H9 (cell line): ENCODE results near the gene SMIM28. TPM values are rescaled to one million over a fixed set of nuclear protein-coding genes. Genes with fewer than 3 reads are reported as not detected.

Source experiments
- DNase-seq: peaks from one replicate; pipeline ENCODE4 v3.0.0-alpha.2; 2017
- H2AFZ ChIP-seq: one replicate; pipeline ENCODE4 v1.6.1; 2013; ENCODE audit warnings: mild to moderate bottlenecking, low read length, control low read depth, moderate library complexity
- H2AK5ac ChIP-seq: 2 replicates; pipeline ENCODE4 v1.6.1; 2013; ENCODE audit warnings: low read length, control low read depth, mixed read lengths; ENCODE audit not compliant: insufficient read length
- H2BK120ac ChIP-seq: one replicate; pipeline ENCODE4 v1.6.1; 2013; ENCODE audit warnings: low read depth, mild to moderate bottlenecking, low read length, control low read depth, inconsistent platforms; ENCODE audit not compliant: poor library complexity, severe bottlenecking
- H2BK12ac ChIP-seq: 2 replicates; pipeline ENCODE4 v1.6.1; 2013; ENCODE audit warnings: low read length, control low read depth, mixed read lengths, low read depth; ENCODE audit not compliant: insufficient read length
- H2BK15ac ChIP-seq: 2 replicates; pipeline ENCODE4 v1.6.1; 2013; ENCODE audit warnings: low read depth, low read length, control low read depth
- H2BK20ac ChIP-seq: one replicate; pipeline ENCODE4 v1.6.1; 2013; ENCODE audit warnings: low read depth, mild to moderate bottlenecking, low read length, control low read depth, inconsistent platforms; ENCODE audit not compliant: poor library complexity, severe bottlenecking
- H2BK5ac ChIP-seq: 2 replicates; pipeline ENCODE4 v1.6.1; 2013; ENCODE audit warnings: low read length, control low read depth, mixed read lengths; ENCODE audit not compliant: insufficient read length
- H3K14ac ChIP-seq: 2 replicates; pipeline ENCODE4 v1.6.1; 2013; ENCODE audit warnings: low read length, control low read depth; ENCODE audit not compliant: insufficient read depth
- H3K18ac ChIP-seq: 2 replicates; pipeline ENCODE4 v1.6.1; 2013; ENCODE audit warnings: low read depth, mild to moderate bottlenecking, mixed read lengths, low read length, control low read depth; ENCODE audit not compliant: insufficient read length
- H3K23ac ChIP-seq: 2 replicates; pipeline ENCODE4 v1.6.1; 2013; ENCODE audit warnings: low read length, control low read depth, mixed read lengths, low read depth; ENCODE audit not compliant: insufficient read length
- H3K23me2 ChIP-seq: 2 replicates; pipeline ENCODE4 v1.6.1; 2013; ENCODE audit warnings: low read depth, mild to moderate bottlenecking, mixed read lengths, low read length, control low read depth; ENCODE audit not compliant: insufficient read length, poor library complexity, severe bottlenecking
- H3K27ac ChIP-seq: 2 replicates; pipeline ENCODE4 v1.5.1; 2013; ENCODE audit warnings: low read length, control low read depth, mixed read lengths, low read depth; ENCODE audit not compliant: insufficient read length
- H3K27me3 ChIP-seq: 2 replicates; pipeline ENCODE4 v1.6.1; 2013; ENCODE audit warnings: low read length, control low read depth, inconsistent platforms; ENCODE audit not compliant: insufficient read depth
- H3K4ac ChIP-seq: 2 replicates; pipeline ENCODE4 v1.6.1; 2013; ENCODE audit warnings: low read depth, mild to moderate bottlenecking, control low read depth, inconsistent platforms, low read length, moderate library complexity
- H3K4me1 ChIP-seq: 2 replicates; pipeline ENCODE4 v1.6.1; 2013; ENCODE audit warnings: low read length, control low read depth, inconsistent platforms; ENCODE audit not compliant: insufficient read depth
- H3K4me2 ChIP-seq: 2 replicates; pipeline ENCODE4 v1.6.1; 2013; ENCODE audit warnings: low read length, control low read depth, mixed read lengths; ENCODE audit not compliant: insufficient read length, insufficient read depth
- H3K56ac ChIP-seq: 2 replicates; pipeline ENCODE4 v1.6.1; 2013; ENCODE audit warnings: low read depth, mild to moderate bottlenecking, mixed read lengths, low read length, control low read depth; ENCODE audit not compliant: insufficient read length
- H3K79me1 ChIP-seq: 2 replicates; pipeline ENCODE4 v1.6.1; 2013; ENCODE audit warnings: low read depth, mild to moderate bottlenecking, moderate library complexity, low read length, control low read depth, inconsistent platforms; ENCODE audit not compliant: insufficient read depth, poor library complexity, severe bottlenecking
- H3K79me2 ChIP-seq: 2 replicates; pipeline ENCODE4 v1.6.1; 2013; ENCODE audit warnings: low read length, control low read depth, inconsistent platforms; ENCODE audit not compliant: insufficient read depth
- H3K9ac ChIP-seq: 2 replicates; pipeline ENCODE4 v1.6.1; 2013; ENCODE audit warnings: low read length, control low read depth, mixed read lengths; ENCODE audit not compliant: insufficient read length; ENCODE audit errors: extremely low read depth
- H3K9me3 ChIP-seq: one replicate; pipeline ENCODE4 v1.6.1; 2013; ENCODE audit warnings: low read depth, low read length, inconsistent platforms; ENCODE audit not compliant: control insufficient read depth
- H3T11ph ChIP-seq: one replicate; pipeline ENCODE4 v1.6.1; 2013; ENCODE audit warnings: mild to moderate bottlenecking, low read length, control low read depth, inconsistent platforms
- H4K20me1 ChIP-seq: one replicate; pipeline ENCODE4 v1.6.1; 2013; ENCODE audit not compliant: control insufficient read depth, insufficient read length, insufficient read depth
- H4K5ac ChIP-seq: 2 replicates; pipeline ENCODE4 v1.6.1; 2013; ENCODE audit warnings: low read depth, mild to moderate bottlenecking, mixed read lengths, low read length, control low read depth; ENCODE audit not compliant: insufficient read length
- H4K8ac ChIP-seq: replicated peaks from 2 replicates; pipeline ENCODE4 v1.6.1; 2013; ENCODE audit warnings: low read length, control low read depth, mixed read lengths, low read depth; ENCODE audit not compliant: insufficient read length
- H4K91ac ChIP-seq: 2 replicates; pipeline ENCODE4 v1.6.1; 2013; ENCODE audit warnings: low read depth, mild to moderate bottlenecking, moderate library complexity, mixed read lengths, low read length, control low read depth; ENCODE audit not compliant: insufficient read length
- H3K27ac Mint-ChIP-seq, 3 experiments: 2 replicates in 2 of 3; 3 replicates in 1 of 3; pipeline ENCODE4 v1.8.0; 2020 to 2021; ENCODE audit warnings: mixed read lengths in 3 of 3, mild to moderate bottlenecking in 1 of 3, moderate library complexity in 1 of 3
- H3K27me3 Mint-ChIP-seq: 2 replicates; pipeline ENCODE4 v1.8.0; 2021; ENCODE audit warnings: low read depth, mild to moderate bottlenecking, moderate library complexity, mixed read lengths
- H3K36me3 Mint-ChIP-seq, 3 experiments: 2 replicates in 2 of 3; 3 replicates in 1 of 3; pipeline ENCODE4 v1.8.0; 2020 to 2021; ENCODE audit warnings: low read depth in 3 of 3, mixed read lengths in 3 of 3; ENCODE audit not compliant: insufficient read depth in 1 of 3
- H3K4me1 Mint-ChIP-seq, 2 experiments: 2 replicates each; pipeline ENCODE4 v1.8.0; 2020; ENCODE audit warnings: mixed read lengths in 2 of 2
- H3K4me3 Mint-ChIP-seq, 2 experiments: 2 replicates in 1 of 2; 3 replicates in 1 of 2; pipeline ENCODE4 v1.8.0; 2020 to 2021; ENCODE audit warnings: mild to moderate bottlenecking in 2 of 2, mixed read lengths in 2 of 2, moderate library complexity in 1 of 2
- H3K9me3 Mint-ChIP-seq, 2 experiments: 2 replicates in 1 of 2; 3 replicates in 1 of 2; pipeline ENCODE4 v1.8.0; 2020; ENCODE audit warnings: mild to moderate bottlenecking in 2 of 2, mixed read lengths in 2 of 2, moderate library complexity in 1 of 2
- WGBS: extraction: QIAGEN DNeasy Blood & Tissue Kit; methylation state at CpG from one replicate; pipeline ENCODE4 v1.1.7; 2013; ENCODE audit warnings: missing lambda C conversion rate, low lambda C conversion rate, mixed read lengths; ENCODE audit not compliant: insufficient read length; ENCODE audit errors: extremely low coverage; 5-methylcytosine and 5-hydroxymethylcytosine counted together
- total RNA-seq: library from RNA; stranded (reverse); gene quantifications from 2 replicates; pipeline ENCODE4 v1.2.1, GENCODE V29; 2021
- TF ChIP-seq, protein P1 (sequence below): fragments of 200-600 bp; sonication (generic); conservative IDR thresholded peaks from 3 replicates; pipeline ENCODE4 v1.8.0; 2021; ENCODE audit warnings: antibody characterized with exemption, mild to moderate bottlenecking

The SMIM28 gene
- total RNA-seq, 1 experiment from 2014 or later: not detected

DNA sequence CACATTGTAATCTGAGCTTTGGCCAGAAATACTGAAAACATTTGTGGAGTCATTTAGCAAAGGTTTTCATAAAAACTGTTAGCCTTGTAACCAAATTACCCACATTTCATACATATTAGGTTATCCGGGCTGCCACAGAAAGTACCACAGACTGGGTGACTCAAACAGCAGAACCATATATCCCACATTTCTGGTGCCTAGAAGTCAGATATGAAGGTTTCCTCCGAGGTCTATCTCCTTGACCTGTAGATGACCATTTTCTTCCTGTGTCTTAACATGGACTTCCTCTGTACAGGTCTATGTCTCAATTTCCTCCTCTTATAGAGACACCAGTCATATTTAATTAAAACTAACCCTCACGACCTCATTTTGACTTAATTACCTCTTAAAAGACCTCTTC is 49.5 kb upstream of the SMIM28 start:
- 100% methylated on average over 1 of the region's 3 CpGs for WGBS
- Histone ChIP-seq H2BK15ac (no peak overlapping the region), H3K23me2 (no peaks in the 10 kb centered on the region), H3K4me2 (no peak overlapping the region), H4K20me1 (no peaks in the 10 kb centered on the region), H3K9me3 (no peaks in the 10 kb centered on the region), H2AFZ (no peak overlapping the region), H3K23ac (no peak overlapping the region), H3T11ph (no peak overlapping the region), H3K27me3 (no peaks in the 10 kb centered on the region), H2BK12ac (no peak overlapping the region), H3K27ac (no peak overlapping the region), H4K91ac (no peak overlapping the region), H2AK5ac (no peak overlapping the region), H3K79me1 (no peaks in the 10 kb centered on the region), H2BK5ac (no peak overlapping the region), H3K79me2 (no peaks in the 10 kb centered on the region), H2BK20ac (no peak overlapping the region), H4K5ac (no peak overlapping the region), H3K4me1 (peaks cover 2% of the 10 kb centered on the region; the same call in 1 of the 2 replicates), H3K9ac (no peak overlapping the region), H2BK120ac (no peak overlapping the region), H3K18ac (no peak overlapping the region), H3K14ac (no peak overlapping the region), H3K56ac (no peak overlapping the region), H3K4ac (no peak overlapping the region), H4K8ac (no peak overlapping the region)
- Mint-ChIP-seq H3K4me1 (peaks cover 33 to 41% of the 10 kb centered on the region in 2 experiments), H3K27me3 (no peaks in the 10 kb centered on the region), H3K27ac (no peak overlapping the region), H3K36me3 (peaks cover 4 to 37% (median 14%) of the 10 kb centered on the region in 3 experiments; a peak in 6 of 7 replicates), H3K4me3 (no peak overlapping the region), H3K9me3 (no peaks in the 10 kb centered on the region)
- no peak for DNase-seq
- TF ChIP-seq, protein P1, sequence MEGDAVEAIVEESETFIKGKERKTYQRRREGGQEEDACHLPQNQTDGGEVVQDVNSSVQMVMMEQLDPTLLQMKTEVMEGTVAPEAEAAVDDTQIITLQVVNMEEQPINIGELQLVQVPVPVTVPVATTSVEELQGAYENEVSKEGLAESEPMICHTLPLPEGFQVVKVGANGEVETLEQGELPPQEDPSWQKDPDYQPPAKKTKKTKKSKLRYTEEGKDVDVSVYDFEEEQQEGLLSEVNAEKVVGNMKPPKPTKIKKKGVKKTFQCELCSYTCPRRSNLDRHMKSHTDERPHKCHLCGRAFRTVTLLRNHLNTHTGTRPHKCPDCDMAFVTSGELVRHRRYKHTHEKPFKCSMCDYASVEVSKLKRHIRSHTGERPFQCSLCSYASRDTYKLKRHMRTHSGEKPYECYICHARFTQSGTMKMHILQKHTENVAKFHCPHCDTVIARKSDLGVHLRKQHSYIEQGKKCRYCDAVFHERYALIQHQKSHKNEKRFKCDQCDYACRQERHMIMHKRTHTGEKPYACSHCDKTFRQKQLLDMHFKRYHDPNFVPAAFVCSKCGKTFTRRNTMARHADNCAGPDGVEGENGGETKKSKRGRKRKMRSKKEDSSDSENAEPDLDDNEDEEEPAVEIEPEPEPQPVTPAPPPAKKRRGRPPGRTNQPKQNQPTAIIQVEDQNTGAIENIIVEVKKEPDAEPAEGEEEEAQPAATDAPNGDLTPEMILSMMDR: no peak
